H1 (cell line): ENCODE results near the gene CRYGN. TPM values are rescaled to one million over a fixed set of nuclear protein-coding genes. Genes with fewer than 3 reads are reported as not detected.

Experiments used
- CTCF ChIA-PET: fragments of 300-600 bp; sonication (Branson Sonifier 250); formaldehyde crosslinking; loops from one replicate; lab custom pipeline; 2021; ENCODE audit not compliant: partially characterized antibody; lab: Charles Lee
- POLR2A ChIA-PET: fragments of 300-600 bp; sonication (Branson Sonifier 250); formaldehyde crosslinking; loops from one replicate; lab custom pipeline; 2021; ENCODE audit warnings: inconsistent platforms; ENCODE audit not compliant: partially characterized antibody; lab: Charles Lee
- DNase-seq, 2 experiments: peaks; one replicate each; pipeline versions ENCODE4 v3.0.0 to v3.0.0-alpha.2; 2010 to 2022; ENCODE audit warnings: low spot score in 2 of 2, low read depth in 1 of 2, mixed read lengths in 1 of 2
- FAIRE-seq: peaks from 2 replicates; lab custom pipeline; 2011; peaks lifted over from hg19 to GRCh38; lab: Jason Lieb, UNC
- H2AFZ ChIP-seq: 2 replicates; pipeline ENCODE4 v1.8.1; 2012; ENCODE audit warnings: low read length, inconsistent platforms
- H2AK5ac ChIP-seq: 2 replicates; pipeline ENCODE4 v1.6.1; 2013; ENCODE audit warnings: low read depth, low read length
- H2BK120ac ChIP-seq: replicated peaks from 2 replicates; pipeline ENCODE3; 2013; ENCODE audit warnings: low read depth, low read length, inconsistent platforms
- H2BK12ac ChIP-seq: 2 replicates; pipeline ENCODE4 v1.6.1; 2013; ENCODE audit warnings: low read depth, low read length
- H2BK15ac ChIP-seq: 2 replicates; pipeline ENCODE4 v1.6.1; 2013; ENCODE audit warnings: low read length
- H2BK20ac ChIP-seq: 2 replicates; pipeline ENCODE4 v1.6.1; 2013; ENCODE audit warnings: low read length
- H2BK5ac ChIP-seq: 2 replicates; pipeline ENCODE4 v1.6.1; 2013; ENCODE audit warnings: low read depth, low read length
- H3K14ac ChIP-seq: 2 replicates; pipeline ENCODE4 v1.6.1; 2013; ENCODE audit warnings: inconsistent platforms; ENCODE audit not compliant: insufficient read length
- H3K18ac ChIP-seq: 2 replicates; pipeline ENCODE4 v1.6.1; 2013; ENCODE audit warnings: low read length; ENCODE audit errors: extremely low read depth
- H3K23ac ChIP-seq: 2 replicates; pipeline ENCODE4 v1.6.1; 2013; ENCODE audit warnings: inconsistent platforms; ENCODE audit not compliant: insufficient read length
- H3K23me2 ChIP-seq: 2 replicates; pipeline ENCODE4 v1.6.1; 2013; ENCODE audit warnings: low read depth, low read length
- H3K27ac ChIP-seq: 2 replicates; pipeline ENCODE4 v1.6.1; 2011; ENCODE audit warnings: low read depth, low read length, inconsistent platforms
- H3K27me3 ChIP-seq, 4 experiments: replicated peaks in 1 of 4; 1 replicate in 1 of 4; 2 replicates in 3 of 4; pipeline versions ENCODE4 v1.6.1 to v1.8.1; 2011 to 2013; ENCODE audit warnings: low read length in 3 of 4, mild to moderate bottlenecking in 3 of 4, inconsistent platforms in 2 of 4, mixed read lengths in 2 of 4, moderate library complexity in 1 of 4; ENCODE audit not compliant: control insufficient read depth in 3 of 4, insufficient read depth in 3 of 4; ENCODE audit errors: extremely low read depth in 1 of 4
- H3K36me3 ChIP-seq, 4 experiments: 2 replicates each; pipeline versions ENCODE4 v1.6.1 to v1.8.1; 2011 to 2013; ENCODE audit warnings: mild to moderate bottlenecking in 4 of 4, low read length in 3 of 4, moderate library complexity in 2 of 4, control low read depth in 1 of 4, inconsistent platforms in 1 of 4; ENCODE audit not compliant: insufficient read depth in 4 of 4, control insufficient read depth in 2 of 4
- H3K4ac ChIP-seq: replicated peaks from 2 replicates; pipeline ENCODE3; 2013; ENCODE audit warnings: low read length, low read depth, mixed read lengths, inconsistent platforms; ENCODE audit not compliant: insufficient read length
- H3K4me1 ChIP-seq, 4 experiments: replicated peaks in 1 of 4; 1 replicate in 1 of 4; 2 replicates in 3 of 4; pipeline versions ENCODE4 v1.6.1 to v1.8.1; 2011 to 2013; ENCODE audit warnings: low read length in 3 of 4, inconsistent platforms in 2 of 4, mixed read lengths in 1 of 4; ENCODE audit not compliant: insufficient read depth in 4 of 4, control insufficient read depth in 3 of 4
- H3K4me2 ChIP-seq, 2 experiments: 2 replicates each; pipeline versions ENCODE4 v1.6.1 to v1.8.1; 2011 to 2013; ENCODE audit warnings: low read depth in 2 of 2, low read length in 2 of 2, control low read depth in 1 of 2, inconsistent platforms in 1 of 2, mild to moderate bottlenecking in 1 of 2; ENCODE audit not compliant: insufficient read depth in 1 of 2
- H3K4me3 ChIP-seq, 4 experiments: fragments of 200-600, 300-600 bp in 1 of 4; sonication (generic), shearing (Covaris generic), sonication (Bioruptor Twin) in 1 of 4; 2 replicates each; pipeline versions ENCODE4 v1.5.1 to v1.8.1; 2011 to 2016; ENCODE audit warnings: low read length in 4 of 4, low read depth in 3 of 4, control low read depth in 2 of 4, inconsistent platforms in 2 of 4, mild to moderate bottlenecking in 2 of 4, mixed read lengths in 1 of 4, moderate library complexity in 1 of 4; ENCODE audit not compliant: insufficient read depth in 2 of 4; ENCODE audit errors: extremely low read depth in 1 of 4
- H3K56ac ChIP-seq: replicated peaks from 2 replicates; pipeline ENCODE3; 2013; ENCODE audit warnings: low read depth, mild to moderate bottlenecking, mixed read lengths, low read length, inconsistent platforms; ENCODE audit not compliant: insufficient read length
- H3K79me1 ChIP-seq: 2 replicates; pipeline ENCODE4 v1.6.1; 2013; ENCODE audit warnings: low read depth, low read length, control low read depth
- H3K79me2 ChIP-seq, 2 experiments: 2 replicates each; pipeline versions ENCODE4 v1.6.1 to v1.8.1; 2012 to 2013; ENCODE audit warnings: low read length in 2 of 2, mild to moderate bottlenecking in 2 of 2, inconsistent platforms in 1 of 2; ENCODE audit not compliant: insufficient read depth in 2 of 2, control insufficient read depth in 1 of 2
- H3K9ac ChIP-seq, 4 experiments: replicated peaks in 1 of 4; 1 replicate in 1 of 4; 2 replicates in 3 of 4; pipeline versions ENCODE4 v1.6.1 to v1.8.1; 2011 to 2013; ENCODE audit warnings: low read depth in 3 of 4, low read length in 3 of 4, control low read depth in 2 of 4, mild to moderate bottlenecking in 2 of 4, moderate library complexity in 2 of 4, inconsistent platforms in 1 of 4; ENCODE audit errors: extremely low read depth in 1 of 4
- H3K9me3 ChIP-seq, 2 experiments: 2 replicates each; pipeline versions ENCODE4 v1.6.1 to v1.8.1; 2012 to 2013; ENCODE audit warnings: mild to moderate bottlenecking in 2 of 2, moderate library complexity in 2 of 2, control low read depth in 1 of 2, inconsistent platforms in 1 of 2, low read depth in 1 of 2, low read length in 1 of 2, mixed read lengths in 1 of 2; ENCODE audit not compliant: insufficient read depth in 2 of 2
- H4K20me1 ChIP-seq, 2 experiments: replicated peaks in 1 of 2; 2 replicates each; pipeline versions ENCODE3 to v1.8.1; 2011 to 2013; ENCODE audit warnings: inconsistent platforms in 2 of 2, low read length in 2 of 2, mild to moderate bottlenecking in 1 of 2; ENCODE audit not compliant: insufficient read depth in 2 of 2, control insufficient read depth in 1 of 2
- H4K5ac ChIP-seq: 2 replicates; pipeline ENCODE4 v1.6.1; 2013; ENCODE audit warnings: low read length, low read depth, mixed read lengths, inconsistent platforms; ENCODE audit not compliant: insufficient read length
- H4K8ac ChIP-seq: 2 replicates; pipeline ENCODE4 v1.8.0; 2013; ENCODE audit warnings: mild to moderate bottlenecking, moderate library complexity, low read length, inconsistent platforms; ENCODE audit not compliant: insufficient read depth; ENCODE audit errors: extremely low read depth
- H4K91ac ChIP-seq: replicated peaks from 2 replicates; pipeline ENCODE3; 2013; ENCODE audit warnings: low read length, mixed read lengths, inconsistent platforms; ENCODE audit not compliant: insufficient read length
- CEBPB ChIP-seq: IDR thresholded peaks from 2 replicates; pipeline ENCODE4 v1.6.1; 2012; ENCODE audit warnings: low read depth, low read length
- CHD1 ChIP-seq: IDR thresholded peaks from 2 replicates; pipeline ENCODE4 v1.6.1; 2012; ENCODE audit warnings: low read depth, low read length, improper control_type of control experiment
- KDM4A ChIP-seq: IDR thresholded peaks from one replicate; pipeline ENCODE4 v1.7.1; 2012; ENCODE audit warnings: low read depth, mild to moderate bottlenecking, moderate library complexity, low read length, inconsistent platforms; ENCODE audit not compliant: severe bottlenecking
- RFX5 ChIP-seq: IDR thresholded peaks from 2 replicates; pipeline ENCODE4 v1.6.1; 2011; ENCODE audit warnings: low read depth, low read length, improper control_type of control experiment, borderline replicate concordance
- SP1 ChIP-seq: IDR thresholded peaks from 2 replicates; pipeline ENCODE4 v1.6.1; 2011; ENCODE audit warnings: low read depth, low read length
- WGBS, 2 experiments: shearing (Covaris generic) in 1 of 2; methylation state at CpG; one replicate each; pipeline versions ENCODE4 v1.1.6 to v1.1.7; 2013 to 2015; ENCODE audit warnings: low lambda C conversion rate in 2 of 2, mixed read lengths in 2 of 2, inconsistent platforms in 1 of 2, low coverage in 1 of 2, missing lambda C conversion rate in 1 of 2; ENCODE audit not compliant: insufficient replicate concordance in 2 of 2, insufficient coverage in 1 of 2, insufficient read length in 1 of 2; ENCODE audit errors: extremely low coverage in 1 of 2, missing lambda C conversion rate in 1 of 2; 5-methylcytosine and 5-hydroxymethylcytosine counted together
- polyA plus RNA-seq, 7 experiments: library from polyadenylated mRNA; depleted of rRNA in 3 of 7; stranded (reverse) in 5 of 7; unstranded in 2 of 7; fragments of >200 nt in 5 of 7; fragments of 200-250 nt in 2 of 7; gene quantifications; 1 replicate in 5 of 7; 2 replicates in 1 of 7; 4 replicates in 1 of 7; pipeline versions ENCODE4 v1.2.1 to v1.2.3, GENCODE V29; 2011 to 2013; ENCODE audit warnings: missing spikeins in 2 of 7, mixed read lengths in 2 of 7
- total RNA-seq: library from RNA; stranded (reverse); fragmentation: NEBNext Ultra II Directional; extraction: Animal tissue kit (Norgen Biotek cat#: 25700); gene quantifications from 2 replicates; pipeline ENCODE4 v1.2.1, GENCODE V29; 2021
- TF ChIP-seq, protein P1 (sequence below): IDR thresholded peaks from 2 replicates; pipeline ENCODE4 v1.6.1; 2011; ENCODE audit warnings: low read depth, mild to moderate bottlenecking, low read length; ENCODE audit not compliant: insufficient read depth

Gene CRYGN
- total and polyA plus RNA-seq, 2 of the 8 experiments (the other 6 are each of a cell fraction or from before 2014, with no cell fraction given), result 0.98 to 1.6 TPM

DNA sequence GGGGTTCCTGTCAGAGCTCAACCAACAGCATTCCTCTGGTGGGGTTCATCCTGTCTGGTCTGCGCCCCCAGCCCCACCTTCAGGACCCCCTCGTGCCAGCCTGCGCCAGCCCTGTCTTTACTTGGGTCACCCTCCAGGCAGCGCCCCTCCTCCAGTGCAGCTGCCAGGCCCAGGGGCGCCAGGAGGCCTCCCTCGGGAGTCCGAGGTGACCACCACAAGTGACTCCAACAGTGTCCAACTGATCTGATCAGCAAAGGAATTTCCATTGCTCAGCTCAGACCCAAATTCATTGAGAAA is 40.7 kb downstream of the CRYGN start:
- ChIA-PET CTCF (interaction anchor here (0.8 to 6.6 kb wide), 10 partner anchors 9 to 361 kb away, joined by 3 to 32 read pairs (median 4); partner anchors contain the start of gene CRYGN), POLR2A (interaction anchor here (1.2 to 1.4 kb wide), 2 partner anchors 19 to 42 kb away, joined by 3 to 4 read pairs; no protein-coding TSS in a partner anchor)
- Histone ChIP-seq H3K79me2 (no peaks in the 10 kb centered on the region), H3K23ac (no peak overlapping the region), H3K4me1 (peaks cover 0 to 20% (median 11%) of the 10 kb centered on the region in 4 experiments), H3K4me3 (no peak overlapping the region), H3K27ac (no peak overlapping the region), H3K56ac (no peak overlapping the region), H2AFZ (no peak overlapping the region), H3K4me2 (no peak overlapping the region), H3K9me3 (no peaks in the 10 kb centered on the region), H4K91ac (no peak overlapping the region), H3K23me2 (peaks cover 7% of the 10 kb centered on the region; the same call in 1 of the 2 replicates), H3K4ac (no peak overlapping the region), H4K8ac (no peak overlapping the region), H3K14ac (no peak overlapping the region), H2BK120ac (no peak overlapping the region), H2AK5ac (no peak overlapping the region), H3K27me3 (no peaks in the 10 kb centered on the region), H3K79me1 (no peaks in the 10 kb centered on the region), H3K9ac (no peak overlapping the region), H2BK15ac (no peak overlapping the region), H3K18ac (no peak overlapping the region), H2BK20ac (no peak overlapping the region), H2BK12ac (no peak overlapping the region), H2BK5ac (no peak overlapping the region), H4K5ac (no peak overlapping the region), H3K36me3 (peaks cover 0 to 7% (median 1%) of the 10 kb centered on the region in 4 experiments; a peak in 2 of 8 replicates), H4K20me1 (peaks cover 0 to 5% of the 10 kb centered on the region in 2 experiments)
- WGBS, 2 experiments, result 100% methylated on average over 7 of the region's 7 CpGs; no CpG with 5 or more reads in 1 of the 2 experiments
- DNase-seq (no peak), FAIRE-seq (no peak)
- TF ChIP-seq, protein P1, sequence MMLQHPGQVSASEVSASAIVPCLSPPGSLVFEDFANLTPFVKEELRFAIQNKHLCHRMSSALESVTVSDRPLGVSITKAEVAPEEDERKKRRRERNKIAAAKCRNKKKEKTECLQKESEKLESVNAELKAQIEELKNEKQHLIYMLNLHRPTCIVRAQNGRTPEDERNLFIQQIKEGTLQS, result no peak
- TF ChIP-seq CEBPB (no peak), CHD1 (no peak), KDM4A (no peak), RFX5 (no peak), SP1 (no peak)
